A172 (cell line): Measurements from ENCODE around the gene HAP1. TPM values are rescaled to one million over a fixed set of nuclear protein-coding genes. Genes with fewer than 3 reads are reported as not detected.

Experiments
- DNase-seq: peaks from one replicate; pipeline ENCODE4 v3.0.0-alpha.2; 2015; ENCODE audit warnings: low spot score
- total RNA-seq: library from RNA; depleted of rRNA; stranded (reverse); fragments of >200 nt; shearing (Covaris generic); gene quantifications from 2 replicates; pipeline ENCODE4 v1.2.3, GENCODE V29; 2014

The HAP1 gene
- total RNA-seq, 1 experiment from 2014 or later: 0.43 TPM

- no peak for DNase-seq
Measured at GRCh38 chr17:41763327-41763726, 28.9 kb upstream of the HAP1 start.

GRCh38 chr17:41762841-41763240 lies 28.4 kb upstream of the HAP1 start:
- no peak for DNase-seq

GRCh38 chr17:41762391-41762790 lies 27.9 kb upstream of the HAP1 start:
- no peak for DNase-seq

- no peak for DNase-seq
Measured at GRCh38 chr17:41760878-41761277, 26.4 kb upstream of the HAP1 start.

GRCh38 chr17:41758601-41759000 lies 24.2 kb upstream of the HAP1 start:
- DNase-seq: no peak

GRCh38 chr17:41754066-41754465 lies 19.6 kb upstream of the HAP1 start:
- DNase-seq: no peak

GRCh38 chr17:41751288-41751687 lies 16.8 kb upstream of the HAP1 start:
- DNase-seq: no peak

GRCh38 chr17:41750862-41751261 lies 16.4 kb upstream of the HAP1 start:
- DNase-seq: no peak

- no peak for DNase-seq
Measured at GRCh38 chr17:41748275-41748674, 13.8 kb upstream of the HAP1 start.

- no peak for DNase-seq
Measured at GRCh38 chr17:41741709-41742108, 7.3 kb upstream of the HAP1 start.

- no peak for DNase-seq
Measured at GRCh38 chr17:41740506-41740905, 6.1 kb upstream of the HAP1 start.

- DNase-seq: peak; percentile 82
Measured at GRCh38 chr17:41739661-41740352, 5.4 kb upstream of the HAP1 start.

GRCh38 chr17:41738801-41739112 lies 4.3 kb upstream of the HAP1 start:
- no peak for DNase-seq

- DNase-seq: peak; percentile 75
Measured at GRCh38 chr17:41738077-41738800, 3.8 kb upstream of the HAP1 start.

GRCh38 chr17:41737680-41738023 lies 3.2 kb upstream of the HAP1 start:
- peak; percentile 15 for DNase-seq

- no peak for DNase-seq
Measured at GRCh38 chr17:41736983-41737679, 2.7 kb upstream of the HAP1 start.

- no peak for DNase-seq
Measured at GRCh38 chr17:41735744-41736143, 1.3 kb upstream of the HAP1 start.

- no peak for DNase-seq
Measured at GRCh38 chr17:41734949-41735313, 488 bp upstream of the HAP1 start.

GRCh38 chr17:41733348-41734138 lies 900 bp downstream of the HAP1 start:
- no peak for DNase-seq

GRCh38 chr17:41731836-41732235 lies 2.6 kb downstream of the HAP1 start:
- no peak for DNase-seq

- no peak for DNase-seq
Measured at GRCh38 chr17:41730479-41730878, 4.0 kb downstream of the HAP1 start.

- no peak for DNase-seq
Measured at GRCh38 chr17:41728056-41728455, 6.4 kb downstream of the HAP1 start.
